Smooth muscle cell (in vitro differentiated cells): ENCODE data around the gene REM2. TPM values are rescaled to one million over a fixed set of nuclear protein-coding genes. Genes with fewer than 3 reads are reported as not detected.
"Not testable (repeated sequence)": the region's sequence is repeated elsewhere in the genome, so short reads cannot be mapped to it uniquely, and the experiment has no call there.

Experiments
- DNase-seq: peaks from one replicate; lab custom pipeline; 2025; ENCODE audit not compliant: unreplicated experiment; lab: John Stamatoyannopoulos, UW
- H2AFZ ChIP-seq: fragments of 200-600 bp; sonication (generic); 2 replicates; pipeline ENCODE4 v1.6.0; 2016; ENCODE audit warnings: antibody characterized with exemption, low read depth, mild to moderate bottlenecking
- H3F3A ChIP-seq: fragments of 200-600 bp; sonication (generic); 2 replicates; pipeline ENCODE4 v1.6.0; 2017; ENCODE audit warnings: antibody characterized with exemption, low read depth
- H3K27ac ChIP-seq: fragments of 200-600 bp; sonication (generic); 2 replicates; pipeline ENCODE4 v1.5.1; 2016; ENCODE audit warnings: low read depth, mild to moderate bottlenecking
- H3K27me3 ChIP-seq: fragments of 200-600 bp; sonication (generic); 2 replicates; pipeline ENCODE4 v1.6.1; 2016; ENCODE audit warnings: low read depth, mild to moderate bottlenecking
- H3K36me3 ChIP-seq: fragments of 200-600 bp; sonication (generic); 2 replicates; pipeline ENCODE4 v1.5.1; 2016; ENCODE audit warnings: low read depth
- H3K4me1 ChIP-seq: fragments of 200-600 bp; sonication (generic); 2 replicates; pipeline ENCODE4 v1.5.1; 2016; ENCODE audit warnings: low read depth
- H3K4me2 ChIP-seq: fragments of 200-600 bp; sonication (generic); 2 replicates; pipeline ENCODE4 v1.6.0; 2016; ENCODE audit warnings: mild to moderate bottlenecking
- H3K4me3 ChIP-seq: fragments of 200-600 bp; sonication (generic); 2 replicates; pipeline ENCODE4 v1.5.1; 2016; ENCODE audit warnings: mild to moderate bottlenecking
- H3K79me2 ChIP-seq: fragments of 200-600 bp; sonication (generic); 2 replicates; pipeline ENCODE4 v1.6.0; 2016; ENCODE audit warnings: low read depth, mild to moderate bottlenecking
- H3K9ac ChIP-seq: fragments of 200-600 bp; sonication (generic); 2 replicates; pipeline ENCODE4 v1.6.0; 2016; ENCODE audit warnings: low read depth
- H3K9me3 ChIP-seq: fragments of 200-600 bp; sonication (generic); replicated peaks from 2 replicates; pipeline ENCODE4 v1.5.1; 2016; ENCODE audit warnings: low read depth
- H4K20me1 ChIP-seq: fragments of 200-600 bp; sonication (generic); 2 replicates; pipeline ENCODE4 v1.6.0; 2016; ENCODE audit warnings: low read depth
- CTCF ChIP-seq: fragments of 200-600 bp; sonication (generic); IDR thresholded peaks from 2 replicates; pipeline ENCODE4 v1.5.1; 2017; ENCODE audit warnings: borderline replicate concordance, mild to moderate bottlenecking, antibody characterized with exemption; ENCODE audit not compliant: insufficient read depth, poor library complexity, severe bottlenecking
- WGBS: methylation state at CpG from one replicate; pipeline ENCODE4 v1.1.7; 2016; ENCODE audit warnings: low lambda C conversion rate; 5-methylcytosine and 5-hydroxymethylcytosine counted together
- polyA plus RNA-seq: library from polyadenylated mRNA; unstranded; fragments of >200 nt; fragmentation: Nextera tagmentation; extraction: Ambion mirVana; gene quantifications from 2 replicates; pipeline ENCODE4 v1.2.1, GENCODE V29; 2016
- total RNA-seq: library from RNA; depleted of rRNA; stranded (reverse); fragments of >200 nt; gene quantifications from 2 replicates; pipeline ENCODE4 v1.2.3, GENCODE V29; 2014

REM2 gene
- total and polyA plus RNA-seq, 2 experiments from 2014 or later: 1.6 to 2.6 TPM

DNA sequence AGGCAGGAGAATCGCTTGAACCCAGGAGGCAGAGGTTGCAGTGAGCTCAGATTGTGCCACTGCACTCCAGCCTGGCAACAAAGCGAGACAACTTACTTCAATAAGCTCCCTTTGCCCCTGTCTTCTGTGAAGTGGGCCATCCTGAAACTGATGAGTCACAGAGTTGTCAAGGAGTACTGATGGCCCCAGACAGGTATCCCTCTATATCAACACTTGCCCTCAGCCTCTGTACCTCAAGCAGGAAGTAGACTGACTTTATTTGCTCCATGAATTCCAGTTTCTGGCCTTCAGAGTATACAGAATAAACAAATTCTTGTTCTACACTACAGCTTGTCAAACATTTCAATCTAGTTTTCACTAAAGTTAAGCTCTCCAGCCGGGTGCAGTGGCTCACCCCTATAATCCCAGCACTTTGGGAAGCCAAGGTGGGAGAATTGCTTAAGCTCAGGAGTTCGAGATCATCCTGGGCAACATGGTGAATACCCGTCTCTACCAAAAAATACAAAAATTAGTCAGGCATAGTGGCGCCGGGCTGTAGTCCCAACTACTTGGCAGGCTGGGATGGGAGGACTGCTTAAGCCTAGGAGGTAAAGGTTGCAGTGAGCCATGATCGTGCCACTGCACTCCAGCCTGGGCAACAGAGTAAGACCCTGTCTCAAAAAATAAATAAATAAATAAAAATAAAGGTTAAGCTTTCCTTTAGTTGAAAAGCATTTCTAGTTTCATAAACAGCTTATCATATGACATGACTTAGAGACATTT is 27.9 kb upstream of the REM2 start:
- WGBS: 93% methylated on average over 8 of the region's 8 CpGs
- no peak for DNase-seq
- no peak for TF ChIP-seq CTCF

DNA sequence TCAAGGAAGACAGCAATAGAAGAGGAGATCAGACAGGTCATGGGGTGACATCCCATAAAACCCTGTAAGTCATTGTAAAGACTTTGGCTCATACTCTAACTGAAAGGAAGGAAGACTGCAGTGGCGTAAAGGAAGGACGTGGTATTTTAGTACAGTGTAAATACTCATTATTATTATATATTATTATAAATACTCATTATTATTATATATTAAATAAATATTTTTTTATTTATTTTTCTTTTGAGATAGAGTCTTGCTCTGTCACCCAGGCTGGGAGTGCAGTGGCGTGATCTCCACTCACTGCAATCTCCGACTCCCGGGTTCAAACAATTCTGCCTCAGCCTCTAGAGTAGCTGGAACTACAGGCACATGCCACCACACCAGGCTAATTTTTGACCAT is 26.6 kb upstream of the REM2 start:
- Histone ChIP-seq H3K9me3 (no peaks in the 10 kb centered on the region), H3F3A (peaks cover 5% of the 10 kb centered on the region), H3K27me3 (no peaks in the 10 kb centered on the region), H3K4me3 (no peak overlapping the region), H3K36me3 (no peaks in the 10 kb centered on the region), H3K9ac (no peak overlapping the region), H3K79me2 (no peaks in the 10 kb centered on the region), H2AFZ (no peak overlapping the region), H3K27ac (no peak overlapping the region), H4K20me1 (no peaks in the 10 kb centered on the region), H3K4me1 (peaks cover 4% of the 10 kb centered on the region), H3K4me2 (no peak overlapping the region)
- TF ChIP-seq CTCF: no peak
- DNase-seq: no peak
- 97% methylated on average over 5 of the region's 5 CpGs for WGBS

More for the DNA sequence above, 27.9 kb upstream of the REM2 start:
- H3K4me3 ChIP-seq: no peak overlapping the region
- no peak overlapping the region for H3K27ac ChIP-seq
- no peaks in the 10 kb centered on the region for H3K9me3 ChIP-seq
- H4K20me1 ChIP-seq: no peaks in the 10 kb centered on the region
- H3K79me2 ChIP-seq: no peaks in the 10 kb centered on the region
- H3K9ac ChIP-seq: no peak overlapping the region
- H2AFZ ChIP-seq: no peak overlapping the region
- H3K4me2 ChIP-seq: no peak overlapping the region
- H3K27me3 ChIP-seq: no peaks in the 10 kb centered on the region
- H3K4me1 ChIP-seq: peaks cover 7% of the 10 kb centered on the region
- no peaks in the 10 kb centered on the region for H3K36me3 ChIP-seq
- H3F3A ChIP-seq: peaks cover 9% of the 10 kb centered on the region

- not testable (repeated sequence) for H3K4me3 ChIP-seq, H3F3A ChIP-seq, H3K27me3 ChIP-seq, H3K79me2 ChIP-seq, H3K4me1 ChIP-seq, H3K4me2 ChIP-seq, H3K9me3 ChIP-seq, H3K36me3 ChIP-seq, H3K9ac ChIP-seq, H2AFZ ChIP-seq, H4K20me1 ChIP-seq, H3K27ac ChIP-seq, DNase-seq
- 92% methylated on average over 3 of the region's 3 CpGs for WGBS
Measured at GRCh38 chr14:22860377-22860776, 22.6 kb upstream of the REM2 start.

DNA sequence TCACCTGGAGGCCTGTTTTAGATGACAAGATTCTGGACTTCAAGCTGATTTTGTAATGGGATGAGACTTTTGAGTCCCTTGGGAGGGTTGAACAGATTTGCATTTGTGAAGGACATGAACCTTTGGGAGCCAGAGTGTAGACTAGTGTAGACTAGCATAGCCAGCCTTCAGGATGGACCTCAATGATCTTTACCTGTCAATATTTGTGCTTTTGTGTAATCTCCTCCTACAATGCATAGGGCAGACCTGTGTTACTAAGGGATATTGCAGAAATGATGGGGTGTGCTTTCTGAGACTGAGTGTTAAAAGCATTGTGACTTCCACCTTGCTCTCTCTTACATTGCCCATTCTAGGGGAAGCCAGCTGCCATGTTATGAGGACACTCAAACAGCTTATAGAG is 21.4 kb upstream of the REM2 start:
- H3K36me3 ChIP-seq: no peaks in the 10 kb centered on the region

More for the DNA sequence above, 21.4 kb upstream of the REM2 start:
- Histone ChIP-seq H3K4me1 (no peaks in the 10 kb centered on the region), H4K20me1 (no peaks in the 10 kb centered on the region), H3F3A (no peaks in the 10 kb centered on the region), H3K9ac (no peak overlapping the region), H3K27ac (no peak overlapping the region), H3K4me2 (no peak overlapping the region), H3K4me3 (no peak overlapping the region), H3K79me2 (no peaks in the 10 kb centered on the region), H3K9me3 (no peaks in the 10 kb centered on the region), H3K27me3 (no peaks in the 10 kb centered on the region), H2AFZ (no peak overlapping the region)
- no peak for TF ChIP-seq CTCF
- no peak for DNase-seq
